ENCODE results near the gene C12orf50.

DNA sequence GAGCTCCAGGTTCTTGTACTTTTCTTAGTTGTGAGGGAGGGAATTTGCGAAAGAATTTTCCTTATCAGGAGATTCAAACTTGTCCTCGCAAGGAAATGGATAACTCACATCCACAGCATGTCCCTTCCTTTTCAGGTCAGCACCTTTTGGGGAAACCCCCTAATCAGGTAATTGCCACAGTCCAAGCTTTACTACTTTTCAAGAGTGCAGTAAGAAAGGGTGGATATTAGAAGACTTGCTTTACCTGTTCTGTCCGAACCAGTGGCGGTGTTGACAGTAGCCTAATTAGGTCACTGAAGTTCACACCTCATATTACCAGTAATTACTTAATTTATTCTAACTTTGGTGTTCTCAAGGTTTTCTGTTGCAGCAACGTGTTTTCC, 6.7 kb upstream of the C12orf50 start:
- TF ChIP-seq EZH2 (IDR thresholded peaks at IDR 0.05; ENCODE audit: insufficient read depth, poor library complexity, severe bottlenecking): no peak
- no peak for TF ChIP-seq EZH2phosphoT487 (IDR thresholded peaks at IDR 0.05; ENCODE audit: insufficient read depth, low read depth)
